Epithelial cell of esophagus (primary cell): ENCODE measurements around the gene ITPK1.

Source experiments
- DNase-seq: peaks from one replicate; pipeline ENCODE4 v3.0.0; 2010; ENCODE audit warnings: low read depth
- H3K4me3 ChIP-seq: 2 replicates; pipeline ENCODE4 v1.5.1; 2011; ENCODE audit warnings: mild to moderate bottlenecking, low read length, control low read depth
- TF ChIP-seq, protein P1 (sequence below): IDR thresholded peaks from 2 replicates; pipeline ENCODE4 v1.5.1; 2011; ENCODE audit warnings: low read depth, mild to moderate bottlenecking, low read length, control low read depth, inconsistent platforms; ENCODE audit not compliant: insufficient read depth; ENCODE audit errors: missing control alignments

ITPK1 gene

DNA sequence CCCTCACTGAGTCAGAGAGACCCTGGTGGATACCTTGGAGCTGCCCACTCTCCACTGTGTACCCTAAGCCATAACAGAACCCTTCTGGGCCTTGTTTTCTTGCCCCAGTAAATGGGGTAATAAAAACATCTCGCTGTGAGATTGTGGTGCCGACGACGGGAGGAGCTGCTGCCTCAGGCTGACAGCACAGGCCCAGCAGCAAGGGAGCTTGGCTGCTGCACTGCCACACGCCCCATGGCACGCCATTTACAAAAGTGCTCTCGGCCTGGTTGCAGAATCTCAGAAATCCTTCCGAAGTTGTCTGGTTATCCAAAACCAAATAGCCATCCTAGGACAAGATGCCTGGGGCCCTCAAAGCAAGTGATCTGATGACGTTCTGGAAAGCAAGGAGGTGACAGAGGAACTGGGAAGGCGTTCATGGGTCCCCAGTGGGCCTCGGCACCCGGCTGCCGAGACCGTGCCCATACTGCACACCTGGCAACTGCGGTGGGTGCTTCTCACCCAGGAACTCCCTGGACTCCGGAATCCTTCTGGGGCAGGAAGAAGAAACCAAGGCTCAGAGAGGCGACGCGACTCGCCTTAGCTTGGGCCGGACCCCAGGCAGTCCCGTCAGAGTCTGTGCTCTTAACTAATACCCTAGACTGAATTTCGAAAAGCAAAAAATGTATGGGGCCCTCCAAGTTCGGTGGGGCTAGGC is 166.1 kb downstream of the ITPK1 start:
- no peak for DNase-seq
- TF ChIP-seq, protein P1, sequence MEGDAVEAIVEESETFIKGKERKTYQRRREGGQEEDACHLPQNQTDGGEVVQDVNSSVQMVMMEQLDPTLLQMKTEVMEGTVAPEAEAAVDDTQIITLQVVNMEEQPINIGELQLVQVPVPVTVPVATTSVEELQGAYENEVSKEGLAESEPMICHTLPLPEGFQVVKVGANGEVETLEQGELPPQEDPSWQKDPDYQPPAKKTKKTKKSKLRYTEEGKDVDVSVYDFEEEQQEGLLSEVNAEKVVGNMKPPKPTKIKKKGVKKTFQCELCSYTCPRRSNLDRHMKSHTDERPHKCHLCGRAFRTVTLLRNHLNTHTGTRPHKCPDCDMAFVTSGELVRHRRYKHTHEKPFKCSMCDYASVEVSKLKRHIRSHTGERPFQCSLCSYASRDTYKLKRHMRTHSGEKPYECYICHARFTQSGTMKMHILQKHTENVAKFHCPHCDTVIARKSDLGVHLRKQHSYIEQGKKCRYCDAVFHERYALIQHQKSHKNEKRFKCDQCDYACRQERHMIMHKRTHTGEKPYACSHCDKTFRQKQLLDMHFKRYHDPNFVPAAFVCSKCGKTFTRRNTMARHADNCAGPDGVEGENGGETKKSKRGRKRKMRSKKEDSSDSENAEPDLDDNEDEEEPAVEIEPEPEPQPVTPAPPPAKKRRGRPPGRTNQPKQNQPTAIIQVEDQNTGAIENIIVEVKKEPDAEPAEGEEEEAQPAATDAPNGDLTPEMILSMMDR = no peak
- no peak overlapping the region for H3K4me3 ChIP-seq

DNA sequence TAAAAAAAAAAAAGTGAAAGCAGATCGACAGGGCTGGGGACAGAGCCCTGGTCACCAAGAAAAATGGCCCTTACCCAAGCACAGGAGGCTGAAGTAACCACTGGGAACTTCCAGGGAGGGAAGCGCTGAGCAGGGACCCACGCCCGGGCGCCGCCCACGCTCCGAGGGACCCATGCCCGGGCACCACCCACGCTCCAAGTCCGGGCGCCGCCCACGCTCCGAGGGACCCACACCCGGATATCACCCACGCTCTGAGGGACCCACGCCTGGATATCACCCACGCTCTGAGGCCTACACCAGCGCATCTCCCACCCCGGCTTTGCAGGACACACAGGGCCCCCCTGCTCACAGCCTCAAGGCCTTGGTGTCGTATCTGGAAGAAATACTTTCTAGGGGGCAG is 167.1 kb downstream of the ITPK1 start:
- DNase-seq = no peak
- TF ChIP-seq, protein P1 = no peak
- no peak overlapping the region for H3K4me3 ChIP-seq

DNA sequence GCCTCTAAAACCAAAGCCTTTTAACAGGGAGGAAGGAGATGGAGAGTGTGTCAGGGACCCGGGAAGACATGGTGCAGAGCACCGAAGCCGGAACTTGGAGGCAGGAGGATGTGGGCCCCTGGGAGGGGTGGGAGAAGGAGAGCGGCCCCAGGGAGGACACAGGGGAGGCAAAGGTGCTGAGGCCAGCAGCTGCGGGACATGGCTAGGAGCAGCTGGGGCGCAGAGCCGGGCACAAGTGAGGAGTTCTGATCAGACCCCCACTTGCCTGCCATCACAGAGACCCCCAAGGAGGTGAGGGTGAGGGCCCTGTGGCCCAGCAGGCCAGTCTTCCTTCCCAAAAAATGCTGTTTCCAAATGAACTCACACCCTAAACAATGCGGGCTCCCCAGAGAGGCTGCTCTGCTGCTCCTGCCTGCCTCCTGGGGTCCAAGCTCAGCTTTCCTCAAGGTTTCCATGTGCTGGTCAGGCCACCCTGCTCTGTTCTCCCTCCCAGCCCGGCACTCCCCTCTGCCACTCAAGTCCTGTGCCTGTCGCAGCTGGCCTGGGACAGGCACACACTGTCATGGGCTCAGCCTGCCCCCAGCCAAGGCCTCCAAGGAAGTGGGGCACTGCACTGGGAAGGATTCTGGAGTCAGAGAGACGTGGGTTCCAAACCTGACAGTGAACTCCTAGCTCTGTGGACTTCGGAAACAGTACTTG is 168.7 kb downstream of the ITPK1 start:
- TF ChIP-seq, protein P1 = no peak
- DNase-seq = no peak
- H3K4me3 ChIP-seq = no peak overlapping the region

DNA sequence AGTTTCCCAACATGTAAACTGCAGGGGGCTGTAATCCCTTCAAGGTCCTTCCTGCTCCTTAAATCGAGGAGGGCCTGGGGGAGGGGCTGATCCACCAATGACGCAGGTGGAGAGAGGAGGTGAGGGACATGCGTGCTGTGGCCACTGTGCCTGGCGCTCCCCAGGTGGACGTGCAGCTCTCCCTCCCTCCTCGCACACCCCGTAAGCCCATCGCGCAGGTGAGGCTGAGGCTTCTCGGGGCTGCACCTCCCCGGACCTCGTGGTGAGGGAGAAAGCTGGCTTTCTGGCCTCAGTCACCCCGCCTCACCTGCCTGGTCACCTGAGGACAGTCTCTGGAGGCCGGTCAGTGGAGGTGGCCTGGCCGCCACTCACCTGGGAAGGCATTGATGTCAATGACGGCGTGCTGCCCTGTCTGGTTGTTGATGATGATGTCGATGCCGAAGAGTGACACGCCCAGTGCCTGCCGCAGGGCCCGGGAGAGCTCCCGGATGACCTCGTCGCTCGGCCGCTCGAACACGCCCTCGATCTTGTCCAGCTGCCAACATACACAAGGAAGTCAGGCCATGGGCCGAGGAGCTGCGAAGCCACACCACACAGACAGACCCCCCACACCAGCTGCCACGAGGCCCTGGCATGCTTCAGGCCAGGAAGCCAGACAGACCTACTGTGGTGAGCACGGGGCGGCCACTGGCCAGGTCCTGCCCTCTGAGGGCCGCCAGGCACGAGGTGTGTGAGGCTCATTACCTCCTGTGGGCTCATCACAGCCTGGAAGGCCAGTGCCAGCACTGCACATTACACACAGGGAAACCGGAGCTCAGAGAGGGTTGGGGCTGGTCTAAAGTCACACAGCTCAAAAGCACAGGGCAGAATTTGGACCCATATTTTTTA is 169.5 kb downstream of the ITPK1 start:
- DNase-seq = peak; percentile 75
- TF ChIP-seq, protein P1 = no peak
- H3K4me3 ChIP-seq = no peak overlapping the region

DNA sequence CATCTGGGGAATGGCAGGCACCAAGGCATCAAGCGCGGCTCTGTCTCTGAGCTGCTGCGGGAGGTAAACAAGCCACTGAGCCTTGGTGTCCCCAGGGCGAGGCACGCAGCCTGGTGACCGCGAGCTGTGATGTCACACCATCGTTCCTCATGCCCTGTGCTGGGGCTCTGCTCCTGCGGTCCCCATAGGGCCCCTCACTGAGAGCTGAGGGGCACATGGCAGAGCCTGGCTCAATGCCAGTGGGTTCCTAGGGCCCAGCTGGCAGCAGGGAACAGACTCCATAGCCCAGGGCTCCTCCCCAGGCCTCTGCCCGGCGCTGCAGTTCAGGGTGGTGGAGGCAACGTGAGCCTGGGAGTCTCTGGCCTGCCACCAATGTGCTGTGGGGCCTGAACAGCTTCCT is 170.2 kb downstream of the ITPK1 start:
- no peak for DNase-seq
- TF ChIP-seq, protein P1 = no peak
- H3K4me3 ChIP-seq = no peak overlapping the region

DNA sequence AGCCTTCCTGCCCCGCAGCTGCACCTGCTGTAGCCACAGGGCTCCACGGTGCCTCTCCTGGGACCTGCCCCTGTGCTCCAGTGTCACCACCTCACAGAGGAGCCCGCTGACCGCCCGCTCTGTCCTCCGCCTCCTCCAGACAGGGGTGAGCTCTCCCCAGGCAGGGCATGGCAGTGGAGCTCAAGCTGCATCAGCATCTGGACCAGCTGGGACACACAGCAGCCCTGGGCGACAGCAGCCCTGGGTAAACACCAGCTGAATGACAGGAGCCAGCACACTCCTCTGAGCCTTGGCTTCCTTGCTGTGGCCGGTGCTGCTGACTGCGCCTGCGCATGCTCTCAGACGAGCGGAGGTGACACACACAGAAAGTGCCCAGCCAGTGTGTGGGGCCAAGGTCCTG is 170.7 kb downstream of the ITPK1 start:
- TF ChIP-seq, protein P1 = no peak
- no peak for DNase-seq
- H3K4me3 ChIP-seq = no peak overlapping the region
